HG02610 (cell line): Measurements from ENCODE around the gene METTL6.
"Not testable (repeated sequence)": the region's sequence is repeated elsewhere in the genome, so short reads cannot be mapped to it uniquely, and the experiment has no call there.

Experiments
- ATAC-seq: cut with Tn5 transposase; IDR thresholded peaks from one replicate; pipeline ENCODE4 v1.9.1; 2021; ENCODE audit warnings: mild to moderate bottlenecking, moderate library complexity; ENCODE audit not compliant: unreplicated experiment

METTL6 gene

DNA sequence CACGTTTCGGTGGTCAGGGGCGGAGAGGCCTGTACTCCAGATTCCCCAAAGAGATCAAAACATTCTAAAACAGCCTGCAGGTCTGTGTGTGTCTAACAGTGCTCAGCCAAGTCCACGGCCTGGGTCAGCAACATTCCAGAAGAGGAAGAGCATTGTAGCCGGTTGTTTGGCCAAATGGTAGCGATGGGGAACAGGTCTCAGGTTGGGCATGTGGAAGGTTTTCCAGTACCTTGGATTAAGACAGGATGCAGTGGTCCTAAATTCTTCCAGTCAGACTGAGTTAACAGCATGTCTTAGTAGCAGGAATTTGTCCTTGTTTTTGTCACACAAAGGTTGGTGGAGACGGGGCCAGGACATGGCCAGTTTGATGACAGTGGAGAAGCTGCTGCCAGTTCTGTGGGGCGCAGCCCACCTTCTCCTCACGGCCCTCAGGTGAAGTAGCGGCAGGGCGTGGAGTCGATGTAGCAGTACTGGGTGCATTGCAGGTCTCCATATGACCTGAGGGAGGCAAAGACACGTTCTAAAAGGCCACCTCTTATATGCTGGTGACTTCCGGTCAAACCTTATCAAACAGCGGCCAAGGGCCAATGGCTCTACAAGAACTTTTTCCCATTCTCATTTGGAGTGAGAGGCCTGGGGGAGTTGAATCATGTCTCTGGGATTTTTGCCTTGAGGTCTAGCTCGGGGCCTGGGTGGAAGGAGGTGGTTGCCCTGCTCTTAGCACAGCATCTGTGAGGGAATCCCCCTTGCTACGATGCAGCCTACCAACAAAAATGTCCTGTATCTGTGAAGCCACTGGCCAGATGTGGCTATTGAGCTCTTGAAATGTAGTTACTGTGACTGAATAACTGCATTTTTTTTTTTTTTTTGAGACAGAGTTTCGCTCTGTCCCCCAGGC, 24.1 kb upstream of the METTL6 start:
- peak; percentile 59 for ATAC-seq

DNA sequence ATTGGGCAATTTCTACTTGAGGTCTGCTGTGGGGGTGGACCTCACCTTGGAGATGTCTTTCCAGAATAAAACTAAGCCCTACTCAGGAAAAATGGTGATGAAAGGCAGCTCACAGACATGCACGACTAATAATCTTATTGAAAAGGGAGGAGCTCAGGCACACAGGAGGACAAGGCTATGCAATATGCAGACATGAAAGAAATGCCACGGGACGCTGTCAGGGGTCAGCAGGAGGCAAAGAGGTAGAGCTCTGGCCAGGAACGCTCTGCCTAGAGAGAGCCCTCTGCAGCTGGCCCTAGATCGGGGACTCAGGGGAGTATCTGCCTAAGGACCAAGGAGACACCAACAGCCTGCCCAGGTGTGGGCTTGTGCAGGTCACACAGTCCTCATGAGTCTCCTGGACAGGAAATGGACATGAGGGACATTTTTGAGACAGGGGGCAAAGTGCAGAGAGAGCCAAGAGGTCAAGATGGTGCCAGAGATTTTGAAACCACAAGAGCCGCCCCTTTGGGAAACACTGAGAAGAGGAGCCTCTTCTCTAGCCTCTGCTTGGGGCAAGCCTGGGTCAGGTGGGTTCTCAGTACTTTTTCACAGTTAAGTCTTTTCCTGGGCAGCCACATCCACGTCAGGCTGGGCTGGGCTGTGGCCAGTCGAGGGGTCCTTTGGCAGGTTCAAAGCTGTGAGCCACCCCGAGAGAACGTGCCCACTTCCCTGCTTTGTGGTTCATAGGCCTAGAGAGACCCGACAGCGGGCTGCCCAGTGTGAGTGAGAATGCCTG, 23.3 kb upstream of the METTL6 start:
- no peak for ATAC-seq

DNA sequence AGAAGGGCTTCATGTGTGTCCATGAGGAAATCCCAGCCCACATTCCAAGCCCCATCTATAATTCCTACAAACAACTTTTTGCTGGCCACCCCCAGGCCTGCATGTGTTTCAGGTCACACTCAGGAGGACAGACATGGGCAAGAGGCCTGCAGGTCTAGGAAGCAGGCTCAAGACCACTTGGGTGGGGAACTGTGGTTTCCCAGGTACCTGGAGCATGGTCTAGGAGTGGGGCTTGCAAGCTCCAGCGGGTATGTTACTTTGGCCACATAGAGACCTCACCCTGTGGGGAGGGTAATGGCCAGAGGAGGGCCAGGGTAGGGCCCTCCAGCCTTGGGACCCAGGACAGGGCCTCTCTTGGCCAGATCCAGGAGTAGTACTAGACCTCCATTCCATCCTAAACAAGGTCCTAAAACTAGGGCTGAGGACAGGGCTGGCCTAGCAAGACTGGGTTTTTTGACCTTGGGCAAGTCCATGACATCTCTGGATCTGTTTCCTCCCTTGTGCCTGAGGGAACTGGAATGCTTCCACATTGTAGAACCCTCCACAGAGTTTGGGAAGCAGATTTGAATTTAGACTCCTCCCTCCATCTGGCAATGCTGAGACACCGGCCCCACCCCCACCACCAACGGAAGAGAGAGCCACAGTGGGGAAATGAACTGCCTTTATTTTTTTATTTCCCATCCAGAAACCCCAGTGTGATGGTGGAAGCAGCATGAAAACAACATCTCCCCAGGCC, 22.3 kb upstream of the METTL6 start:
- no peak for ATAC-seq

- ATAC-seq: no peak
Measured at GRCh38 chr3:15443826-15444524, 16.6 kb upstream of the METTL6 start.

- ATAC-seq: no peak
Measured at GRCh38 chr3:15440891-15441290, 13.5 kb upstream of the METTL6 start.

GRCh38 chr3:15439476-15439875, 12.1 kb upstream of the METTL6 start:
- ATAC-seq: no peak

GRCh38 chr3:15438983-15439382, 11.6 kb upstream of the METTL6 start:
- ATAC-seq: no peak

DNA sequence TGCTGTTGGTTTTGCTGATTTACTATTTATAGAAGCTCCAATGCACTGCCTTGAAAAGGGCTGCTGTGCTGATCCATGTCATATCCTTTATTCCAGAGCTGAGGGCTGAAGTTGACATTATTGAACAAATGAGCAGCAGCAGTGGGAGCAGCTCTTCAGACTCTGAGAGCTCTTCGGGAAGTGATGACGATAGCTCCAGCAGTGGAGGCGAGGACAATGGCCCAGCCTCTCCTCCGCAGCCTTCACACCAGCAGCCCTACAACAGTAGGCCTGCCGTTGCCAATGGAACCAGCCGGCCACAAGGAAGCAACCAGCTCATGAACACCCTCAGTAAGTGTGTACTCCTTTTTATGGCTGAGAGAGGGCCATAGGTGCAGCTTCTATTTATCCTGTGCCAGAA, 8.9 kb upstream of the METTL6 start:
- no peak for ATAC-seq

GRCh38 chr3:15434756-15435155, 7.4 kb upstream of the METTL6 start:
- ATAC-seq: no peak

- no peak for ATAC-seq
Measured at GRCh38 chr3:15433531-15433930, 6.2 kb upstream of the METTL6 start.

GRCh38 chr3:15431256-15431837, 4.0 kb upstream of the METTL6 start:
- ATAC-seq: no peak

DNA sequence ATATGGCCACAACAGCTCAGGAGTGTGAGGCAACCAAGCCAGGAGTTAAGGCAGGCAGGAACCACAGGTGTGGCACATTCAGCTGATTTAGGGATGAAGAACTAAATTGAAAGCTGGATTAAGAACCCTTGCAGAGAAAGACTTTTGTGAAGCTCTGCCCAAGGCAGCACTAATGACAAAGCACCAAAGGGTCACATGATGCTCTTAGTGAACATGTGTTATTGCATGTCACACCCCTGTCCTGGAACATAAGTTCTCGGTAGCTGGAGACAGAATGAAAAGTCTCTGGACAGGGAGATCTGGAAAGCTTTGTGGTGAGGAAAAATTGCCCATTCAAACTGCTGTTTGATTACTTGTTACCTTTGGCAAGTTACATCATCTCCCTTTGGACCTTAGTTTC, 3.3 kb upstream of the METTL6 start:
- no peak for ATAC-seq

DNA sequence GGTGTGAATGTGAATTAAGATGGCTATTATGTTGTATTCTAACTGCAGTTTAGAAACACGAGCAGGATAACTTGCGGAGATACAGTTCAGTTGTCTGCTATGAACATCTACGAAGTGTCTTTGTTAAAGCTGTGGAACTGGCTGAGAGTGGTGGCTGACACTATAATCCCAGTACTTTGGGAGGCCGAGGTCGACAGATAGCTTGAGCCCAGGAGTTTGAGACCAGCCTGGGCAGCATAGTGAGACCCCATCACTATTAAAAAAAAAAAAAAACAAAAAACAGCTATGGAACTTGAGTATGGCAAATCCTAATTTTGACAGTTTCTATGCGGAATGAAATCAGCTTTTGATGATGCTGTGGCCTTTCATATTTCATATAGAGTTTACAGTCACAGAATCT, 1.7 kb upstream of the METTL6 start:
- ATAC-seq: no peak

- ATAC-seq: no peak
Measured at GRCh38 chr3:15428539-15428938, 1.2 kb upstream of the METTL6 start.

DNA sequence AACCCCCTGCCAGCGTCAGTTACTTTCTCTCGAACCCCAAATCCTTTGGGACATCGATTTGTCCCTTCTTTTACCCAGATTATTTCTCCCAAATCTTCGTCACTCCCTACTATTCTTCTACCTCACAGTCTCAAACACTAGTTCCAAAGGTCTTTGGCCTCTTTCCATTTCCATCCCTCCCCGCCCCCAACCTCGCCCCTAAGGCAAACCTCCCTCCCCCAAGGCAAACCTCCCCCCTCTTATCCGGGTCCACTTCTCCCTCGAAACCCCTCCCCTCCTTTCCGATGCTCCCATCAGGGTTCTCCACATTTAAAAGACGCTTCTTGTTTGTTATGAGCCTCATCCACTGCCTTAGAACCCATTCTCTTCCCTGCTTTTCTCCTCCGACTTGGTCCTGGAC, 637 bp upstream of the METTL6 start:
- no peak for ATAC-seq

DNA sequence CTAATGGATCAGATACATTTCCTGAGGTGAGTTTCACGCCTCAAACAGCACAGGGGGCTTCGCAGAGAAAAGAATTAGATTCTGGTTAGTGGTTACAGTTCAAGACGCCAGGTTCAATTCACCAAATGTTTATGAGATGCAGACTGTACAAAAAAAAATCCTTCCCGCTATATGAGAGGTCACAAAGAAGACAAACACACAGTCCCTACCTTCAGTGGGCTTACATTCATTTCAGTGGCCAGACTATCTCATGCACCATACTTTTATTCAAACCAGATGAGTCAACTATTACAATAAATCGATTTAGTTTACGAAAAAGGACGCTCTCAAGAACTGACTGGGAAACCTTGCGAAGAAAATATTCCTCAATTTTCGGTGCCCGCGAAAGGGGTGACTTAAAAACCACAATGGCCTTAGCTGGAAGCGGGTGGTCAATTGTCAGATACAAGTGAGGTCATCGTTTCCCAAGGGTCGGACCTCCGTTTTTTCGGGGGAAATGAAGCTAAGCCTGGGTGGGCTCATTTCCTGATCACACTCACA, 695 bp downstream of the METTL6 start:
- ATAC-seq: no peak

DNA sequence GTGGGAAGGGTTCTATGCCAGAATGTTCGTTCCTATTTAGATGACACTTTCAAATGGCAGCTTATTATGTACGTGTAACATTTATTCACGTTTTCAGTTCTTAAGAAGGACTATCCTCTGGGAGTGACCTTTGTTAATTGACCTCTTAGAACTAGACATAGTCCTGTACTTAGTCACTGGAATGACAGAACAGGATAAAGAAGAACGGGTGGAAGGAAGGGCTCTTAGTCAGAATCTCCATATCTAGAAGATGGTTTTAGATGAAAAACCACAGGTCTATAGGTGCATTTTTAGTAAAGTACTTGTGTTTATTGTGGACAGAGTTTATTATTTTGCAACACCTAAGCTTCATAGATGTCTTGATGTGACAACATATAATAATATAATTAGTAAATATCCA, 6.5 kb downstream of the METTL6 start:
- ATAC-seq: no peak

GRCh38 chr3:15410966-15411365, 16.4 kb downstream of the METTL6 start:
- ATAC-seq: not testable (repeated sequence)

DNA sequence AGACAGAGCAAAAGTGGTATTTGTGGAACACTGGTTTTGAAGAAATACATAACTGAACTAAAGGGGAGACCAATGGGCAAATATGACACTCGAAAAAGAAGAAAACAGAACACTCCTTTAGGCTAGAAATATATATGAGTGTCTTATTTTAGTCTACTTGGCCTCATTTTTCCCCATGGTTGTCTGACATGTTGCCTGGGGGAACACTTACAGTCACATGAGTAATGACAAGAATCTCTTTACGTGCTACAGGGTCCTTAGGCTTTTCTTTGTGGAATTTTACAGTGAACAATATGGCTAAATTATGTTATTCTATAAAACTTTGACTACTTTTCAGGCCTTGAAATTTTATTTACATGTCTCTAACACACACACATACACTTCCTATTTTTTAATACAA, 17.6 kb downstream of the METTL6 start:
- ATAC-seq: no peak

DNA sequence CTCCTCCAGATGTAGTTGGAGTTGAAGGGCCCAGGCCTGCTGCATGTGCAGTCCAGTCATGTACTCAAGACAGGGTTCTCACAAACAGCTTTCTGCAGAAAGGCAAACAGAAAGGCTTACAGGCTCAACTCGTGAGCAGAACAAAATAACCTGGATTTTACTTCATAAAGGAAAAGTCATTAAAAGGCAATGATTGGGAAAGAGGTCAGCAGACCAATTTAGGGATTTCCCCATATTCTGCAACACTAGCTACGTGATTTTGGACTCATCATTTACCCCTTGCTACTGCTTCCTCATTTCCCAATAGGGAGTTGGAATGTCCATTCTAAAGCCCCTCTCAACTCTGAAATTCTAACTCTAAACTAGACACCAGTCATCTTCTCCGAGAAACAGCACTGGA, 18.1 kb downstream of the METTL6 start:
- ATAC-seq: no peak
